ENCODE data around the gene PIK3C3.
"Not testable (repeated sequence)": the region's sequence is repeated elsewhere in the genome, so short reads cannot be mapped to it uniquely, and the experiment has no call there.

The PIK3C3 gene

GRCh38 chr18:42106784-42107183 is 151.8 kb downstream of the PIK3C3 start:
- no peak for TF ChIP-seq CTCF (conservative IDR thresholded peaks at IDR 0.05)
- no peak overlapping the region for H3K27ac ChIP-seq

GRCh38 chr18:42107287-42107686 is 152.3 kb downstream of the PIK3C3 start:
- no peak overlapping the region for H3K27ac ChIP-seq

GRCh38 chr18:42107691-42108450 is 152.8 kb downstream of the PIK3C3 start:
- no peak overlapping the region for H3K27ac ChIP-seq
- no peak for TF ChIP-seq CTCF (conservative IDR thresholded peaks at IDR 0.05)

More at GRCh38 chr18:42107287-42107686, 152.3 kb downstream of the PIK3C3 start:
- no peak for TF ChIP-seq CTCF (conservative IDR thresholded peaks at IDR 0.05)

- H3K27ac ChIP-seq = not testable (repeated sequence)
These were observed 157.1 kb downstream of the PIK3C3 start for GRCh38 chr18:42112147-42112546.

- H3K27ac ChIP-seq = no peak overlapping the region
- no peak for TF ChIP-seq CTCF (conservative IDR thresholded peaks at IDR 0.05)
These were observed 157.8 kb downstream of the PIK3C3 start for GRCh38 chr18:42112657-42113420.

GRCh38 chr18:42113529-42114191 is 158.6 kb downstream of the PIK3C3 start:
- TF ChIP-seq CTCF (conservative IDR thresholded peaks at IDR 0.05) = no peak
- peak overlapping the region; percentile 7; the same call in 1 of the 2 replicates for H3K27ac ChIP-seq

- H3K27ac ChIP-seq = peak overlapping the region; percentile 7; the same call in 1 of the 2 replicates
- peak; percentile 96 for TF ChIP-seq CTCF (conservative IDR thresholded peaks at IDR 0.05)
These were observed 159.4 kb downstream of the PIK3C3 start for GRCh38 chr18:42114310-42114943.
